Endothelial cell (in vitro differentiated cells): ENCODE measurements around the gene ZSCAN2. TPM values are rescaled to one million over a fixed set of nuclear protein-coding genes. Genes with fewer than 3 reads are reported as not detected.
A peak's percentile ranks its signal among the peaks of the same experiment; 100 is the strongest.
"Not testable (repeated sequence)": the region's sequence is repeated elsewhere in the genome, so short reads cannot be mapped to it uniquely, and the experiment has no call there.

Experiments
- DNase-seq: peaks from one replicate; pipeline ENCODE4 v3.0.0; 2021; ENCODE audit warnings: low spot score
- H3K27ac Mint-ChIP-seq: one replicate; pipeline ENCODE4 v1.8.0; 2021; ENCODE audit warnings: mixed read lengths, inconsistent platforms; ENCODE audit not compliant: unreplicated experiment
- H3K27me3 Mint-ChIP-seq: one replicate; pipeline ENCODE4 v1.8.0; 2021; ENCODE audit warnings: mild to moderate bottlenecking, moderate library complexity, mixed read lengths, inconsistent platforms; ENCODE audit not compliant: unreplicated experiment
- H3K36me3 Mint-ChIP-seq: one replicate; pipeline ENCODE4 v1.8.0; 2021; ENCODE audit warnings: mild to moderate bottlenecking, low read depth, mixed read lengths, inconsistent platforms; ENCODE audit not compliant: unreplicated experiment
- H3K4me1 Mint-ChIP-seq: one replicate; pipeline ENCODE4 v1.8.0; 2021; ENCODE audit warnings: mild to moderate bottlenecking, mixed read lengths, inconsistent platforms; ENCODE audit not compliant: unreplicated experiment
- H3K4me3 Mint-ChIP-seq: one replicate; pipeline ENCODE4 v1.8.0; 2021; ENCODE audit warnings: mild to moderate bottlenecking, mixed read lengths, inconsistent platforms; ENCODE audit not compliant: unreplicated experiment
- H3K9me3 Mint-ChIP-seq: one replicate; pipeline ENCODE4 v1.8.0; 2021; ENCODE audit warnings: mixed read lengths, inconsistent platforms; ENCODE audit not compliant: unreplicated experiment
- total RNA-seq: library from RNA; stranded (reverse); fragmentation: NEBNext Ultra II Directional; extraction: Animal tissue kit (Norgen Biotek cat#: 25700); gene quantifications from one replicate; pipeline ENCODE4 v1.2.1, GENCODE V29; 2021; ENCODE audit not compliant: unreplicated experiment
- TF ChIP-seq, protein P1 (sequence below): fragments of 200-600 bp; sonication (generic); IDR thresholded peaks from one replicate; pipeline ENCODE4 v1.5.0; 2021; ENCODE audit warnings: antibody characterized with exemption; ENCODE audit not compliant: unreplicated experiment

ZSCAN2 gene
- total RNA-seq, 1 donor from 2014 or later, result 22.0 TPM

DNA sequence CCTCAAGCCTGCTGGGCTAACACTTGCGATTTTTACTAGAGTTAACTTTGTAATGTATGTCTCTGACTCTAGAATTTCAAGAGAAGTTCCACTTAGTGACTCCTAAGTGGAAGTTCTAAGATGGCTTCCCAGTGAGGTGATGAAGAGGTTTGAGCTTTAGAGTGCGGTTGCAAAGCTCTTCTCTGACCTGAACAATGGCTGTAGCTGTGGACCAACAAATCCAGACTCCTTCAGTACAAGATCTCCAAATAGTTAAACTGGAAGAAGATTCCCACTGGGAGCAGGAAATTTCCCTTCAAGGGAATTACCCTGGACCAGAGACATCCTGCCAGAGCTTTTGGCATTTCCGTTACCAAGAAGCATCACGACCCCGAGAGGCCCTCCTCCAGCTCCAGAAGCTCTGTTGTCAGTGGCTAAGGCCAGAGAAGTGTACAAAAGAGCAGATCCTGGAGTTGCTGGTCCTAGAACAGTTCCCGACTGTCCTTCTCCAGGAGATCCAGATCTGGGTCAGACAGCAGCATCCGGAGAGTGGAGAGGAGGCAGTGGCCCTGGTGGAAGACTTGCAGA is 31.0 kb downstream of the ZSCAN2 start:
- Mint-ChIP-seq H3K27ac (peak overlapping the region; percentile 92), H3K27me3 (peaks cover 7% of the 10 kb centered on the region), H3K36me3 (peaks cover 10% of the 10 kb centered on the region), H3K9me3 (no peaks in the 10 kb centered on the region), H3K4me1 (peaks cover 27% of the 10 kb centered on the region), H3K4me3 (peak overlapping the region; percentile 95)
- TF ChIP-seq, protein P1, sequence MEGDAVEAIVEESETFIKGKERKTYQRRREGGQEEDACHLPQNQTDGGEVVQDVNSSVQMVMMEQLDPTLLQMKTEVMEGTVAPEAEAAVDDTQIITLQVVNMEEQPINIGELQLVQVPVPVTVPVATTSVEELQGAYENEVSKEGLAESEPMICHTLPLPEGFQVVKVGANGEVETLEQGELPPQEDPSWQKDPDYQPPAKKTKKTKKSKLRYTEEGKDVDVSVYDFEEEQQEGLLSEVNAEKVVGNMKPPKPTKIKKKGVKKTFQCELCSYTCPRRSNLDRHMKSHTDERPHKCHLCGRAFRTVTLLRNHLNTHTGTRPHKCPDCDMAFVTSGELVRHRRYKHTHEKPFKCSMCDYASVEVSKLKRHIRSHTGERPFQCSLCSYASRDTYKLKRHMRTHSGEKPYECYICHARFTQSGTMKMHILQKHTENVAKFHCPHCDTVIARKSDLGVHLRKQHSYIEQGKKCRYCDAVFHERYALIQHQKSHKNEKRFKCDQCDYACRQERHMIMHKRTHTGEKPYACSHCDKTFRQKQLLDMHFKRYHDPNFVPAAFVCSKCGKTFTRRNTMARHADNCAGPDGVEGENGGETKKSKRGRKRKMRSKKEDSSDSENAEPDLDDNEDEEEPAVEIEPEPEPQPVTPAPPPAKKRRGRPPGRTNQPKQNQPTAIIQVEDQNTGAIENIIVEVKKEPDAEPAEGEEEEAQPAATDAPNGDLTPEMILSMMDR, result no peak
- no peak for DNase-seq

DNA sequence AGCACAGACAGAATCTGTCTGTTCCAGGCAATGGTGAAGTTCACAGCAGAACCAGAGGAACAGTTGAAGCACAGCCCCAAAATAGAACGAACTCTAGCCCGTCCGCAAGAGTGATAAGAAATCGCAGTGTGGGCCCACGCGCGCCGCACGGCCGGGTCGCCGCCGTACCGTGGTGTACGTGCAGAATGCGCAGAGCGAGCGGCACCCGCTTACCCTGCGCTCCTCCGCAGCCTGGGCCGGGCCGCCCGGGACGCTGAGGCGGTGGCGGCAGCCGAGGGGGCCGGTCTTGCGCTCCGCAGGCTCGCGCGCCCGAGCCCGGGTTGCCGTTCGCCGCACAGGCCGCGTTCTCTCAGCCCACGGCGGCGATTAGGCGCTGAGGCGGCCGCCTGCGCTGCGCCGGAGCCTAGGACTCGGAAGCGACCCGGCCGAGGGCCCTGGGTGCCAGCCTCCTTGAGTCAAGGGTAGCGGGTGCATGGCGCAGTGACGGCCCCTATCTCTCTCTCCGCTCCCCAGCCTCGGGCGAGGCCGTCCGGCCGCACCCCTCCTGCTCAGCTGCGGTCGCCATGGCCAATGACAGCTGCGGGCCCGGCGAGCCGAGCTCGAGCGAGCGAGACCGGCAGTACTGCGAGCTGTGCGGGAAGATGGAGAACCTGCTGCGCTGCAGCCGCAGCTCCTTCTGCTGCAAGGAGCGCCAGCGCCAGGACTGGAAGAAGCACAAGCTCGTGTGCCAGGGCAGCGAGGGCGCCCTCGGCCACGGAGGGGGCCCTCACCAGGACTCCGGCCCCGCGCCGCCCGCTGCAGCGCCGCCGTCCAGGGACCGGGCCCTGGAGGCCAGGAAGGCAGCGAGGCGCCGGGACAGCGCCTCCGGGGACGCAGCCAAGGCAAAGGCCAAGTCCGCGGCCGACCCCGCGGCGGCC is 32.8 kb downstream of the ZSCAN2 start:
- DNase-seq, result peak; percentile 61
- TF ChIP-seq, protein P1, result no peak
- Mint-ChIP-seq H3K4me1 (peaks cover 27% of the 10 kb centered on the region), H3K27ac (peak overlapping the region; percentile 57), H3K27me3 (peaks cover 9% of the 10 kb centered on the region), H3K9me3 (no peaks in the 10 kb centered on the region), H3K36me3 (peaks cover 18% of the 10 kb centered on the region), H3K4me3 (peak overlapping the region; percentile 96)

DNA sequence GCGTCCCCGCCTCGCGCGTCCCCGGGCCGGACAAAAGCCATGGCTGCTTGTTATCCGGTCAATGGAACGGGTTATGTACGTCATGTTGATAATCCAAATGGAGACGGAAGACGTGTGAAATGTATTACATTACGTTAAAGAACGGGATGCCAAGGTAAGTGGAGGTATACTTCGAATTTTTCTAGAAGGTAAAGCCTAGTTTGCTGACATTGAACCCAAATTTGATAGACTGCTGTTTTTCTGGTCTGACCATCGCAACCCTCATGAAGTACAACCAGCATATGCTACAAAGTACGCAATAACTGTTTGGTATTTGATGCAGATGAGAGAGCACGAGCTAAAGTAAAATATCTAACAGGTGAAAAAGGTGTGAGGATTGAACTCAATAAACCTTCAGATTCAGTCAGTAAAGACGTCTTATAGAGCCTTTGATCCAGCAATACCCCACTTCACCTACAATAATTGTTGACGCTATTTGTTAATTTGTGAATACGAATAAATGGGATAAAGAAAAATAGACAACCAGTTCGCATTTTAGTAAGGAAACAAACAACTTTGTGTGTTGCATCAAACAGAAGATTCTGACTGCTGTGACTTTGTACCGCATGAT is 33.5 kb downstream of the ZSCAN2 start:
- no peak for DNase-seq
- Mint-ChIP-seq H3K4me1 (peaks cover 27% of the 10 kb centered on the region), H3K4me3 (peak overlapping the region; percentile 88), H3K27ac (peak overlapping the region; percentile 37), H3K9me3 (no peaks in the 10 kb centered on the region), H3K36me3 (peaks cover 22% of the 10 kb centered on the region), H3K27me3 (peaks cover 9% of the 10 kb centered on the region)
- TF ChIP-seq, protein P1, result no peak

DNA sequence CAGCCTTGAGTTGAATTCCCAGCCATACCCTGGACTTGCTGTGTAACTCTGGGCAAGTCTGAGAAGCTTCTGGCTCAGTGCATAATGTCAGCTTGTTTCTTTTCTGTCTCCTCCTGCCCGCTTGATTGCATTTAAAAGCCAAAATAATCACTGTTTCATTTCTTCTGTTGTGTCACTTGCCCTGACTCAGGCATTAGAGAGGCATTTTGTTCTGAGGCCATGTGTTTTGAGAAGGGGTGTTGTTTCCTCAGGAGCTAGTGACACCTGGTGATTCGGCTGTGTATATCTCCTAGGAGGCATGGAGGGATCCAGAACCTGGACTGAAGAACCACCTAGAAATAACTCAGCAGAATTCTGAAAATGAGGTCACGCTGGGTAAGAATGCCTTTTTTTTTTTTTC is 37.3 kb downstream of the ZSCAN2 start:
- Mint-ChIP-seq H3K9me3 (no peaks in the 10 kb centered on the region), H3K27me3 (peaks cover 8% of the 10 kb centered on the region), H3K36me3 (peaks cover 21% of the 10 kb centered on the region), H3K4me1 (peaks cover 9% of the 10 kb centered on the region), H3K27ac (no peak overlapping the region), H3K4me3 (peak overlapping the region; percentile 24)
- TF ChIP-seq, protein P1, result no peak
- DNase-seq, result no peak

DNA sequence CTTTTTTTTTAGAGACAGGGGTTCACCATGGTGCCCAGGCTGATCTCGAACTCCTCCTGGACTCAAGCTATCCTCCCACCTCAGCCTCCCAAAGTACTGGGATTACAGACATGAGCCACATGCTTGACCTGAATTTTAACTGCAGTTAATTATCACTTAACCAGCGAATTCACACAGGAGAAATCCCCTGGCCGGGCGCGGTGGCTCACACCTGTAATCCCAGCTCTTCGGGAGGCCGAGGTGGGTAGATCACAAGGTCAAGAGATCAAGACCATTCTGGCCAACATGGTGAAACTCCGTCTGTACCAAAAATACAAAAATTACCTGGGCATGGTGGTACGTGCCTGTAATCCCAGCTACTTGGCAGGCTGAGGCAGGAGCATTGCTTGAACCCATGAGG is 41.1 kb downstream of the ZSCAN2 start:
- H3K4me1 Mint-ChIP-seq, H3K27me3 Mint-ChIP-seq, H3K27ac Mint-ChIP-seq, H3K9me3 Mint-ChIP-seq, H3K4me3 Mint-ChIP-seq, DNase-seq: not testable (repeated sequence)
- H3K36me3 Mint-ChIP-seq, result peaks cover 34% of the 10 kb centered on the region

DNA sequence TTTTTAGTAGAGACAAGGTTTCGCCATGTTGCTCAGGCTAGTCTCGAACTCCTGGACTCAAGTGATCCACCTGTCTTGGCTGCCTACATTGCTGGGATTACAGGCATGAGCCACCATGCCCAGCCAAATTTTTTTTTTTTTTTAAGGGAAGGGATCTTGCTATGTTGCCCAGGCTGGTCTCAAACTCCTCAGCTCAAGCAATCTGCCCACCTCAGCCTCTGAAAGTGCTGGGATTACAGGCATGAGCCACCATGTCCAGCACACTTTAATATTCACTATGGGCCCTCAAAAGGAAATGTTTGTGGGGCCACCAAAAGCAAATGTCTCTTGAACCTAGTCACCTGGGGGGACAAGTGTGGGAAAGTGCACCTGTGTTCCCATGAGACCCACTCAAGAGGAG is 41.8 kb downstream of the ZSCAN2 start:
- H3K27ac Mint-ChIP-seq, H3K27me3 Mint-ChIP-seq, DNase-seq, H3K4me3 Mint-ChIP-seq, H3K4me1 Mint-ChIP-seq, H3K9me3 Mint-ChIP-seq: not testable (repeated sequence)
- H3K36me3 Mint-ChIP-seq, result peaks cover 34% of the 10 kb centered on the region
